T-helper 1 cell treated with Interleukin-12 subunit alpha and Interleukin-12 subunit beta and Interleukin-4 antibody, amounts not matched to agents 30 μg/mL and 1 μg/mL, for 36 hours (primary cell): ENCODE data around the gene TTC12.

Experiments used
- H3K27ac Mint-ChIP-seq: one replicate; pipeline ENCODE4 v1.8.0; 2021; ENCODE audit warnings: mild to moderate bottlenecking, mixed read lengths
- H3K27me3 Mint-ChIP-seq: one replicate; pipeline ENCODE4 v1.8.0; 2021; ENCODE audit warnings: low read depth, mixed read lengths
- H3K36me3 Mint-ChIP-seq: one replicate; pipeline ENCODE4 v1.8.0; 2021; ENCODE audit warnings: low read depth, mixed read lengths
- H3K4me1 Mint-ChIP-seq: one replicate; pipeline ENCODE4 v1.8.0; 2021; ENCODE audit warnings: low read depth, mixed read lengths
- H3K4me3 Mint-ChIP-seq: one replicate; pipeline ENCODE4 v1.8.0; 2021; ENCODE audit warnings: mild to moderate bottlenecking, moderate library complexity, mixed read lengths
- H3K9me3 Mint-ChIP-seq: one replicate; pipeline ENCODE4 v1.8.0; 2021; ENCODE audit warnings: mixed read lengths

The TTC12 gene

DNA sequence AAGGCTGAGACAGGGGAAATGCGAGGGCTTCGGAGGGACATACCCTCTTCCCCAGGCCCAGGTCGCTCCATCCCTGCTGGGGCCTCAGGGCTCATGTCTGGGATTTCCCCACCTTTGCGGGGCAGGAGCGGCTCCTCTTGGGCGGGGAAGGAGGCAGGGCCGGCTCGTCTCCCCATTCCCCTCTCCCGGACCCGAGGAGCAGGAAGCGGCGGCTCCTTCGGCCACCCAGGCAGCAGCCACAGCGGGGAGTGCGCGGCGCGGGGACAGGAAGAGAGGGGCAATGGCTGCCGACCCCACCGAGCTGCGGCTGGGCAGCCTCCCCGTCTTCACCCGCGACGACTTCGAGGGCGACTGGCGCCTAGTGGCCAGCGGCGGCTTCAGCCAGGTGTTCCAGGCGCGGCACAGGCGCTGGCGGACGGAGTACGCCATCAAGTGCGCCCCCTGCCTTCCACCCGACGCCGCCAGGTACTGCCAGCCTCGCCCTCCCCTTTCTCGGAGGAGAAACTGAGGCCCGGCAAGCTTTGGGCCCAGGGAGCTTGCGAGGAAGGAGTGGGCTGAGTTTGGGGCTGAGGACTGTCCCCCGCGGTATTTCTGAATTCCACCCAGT is 73.3 kb downstream of the TTC12 start, which contains the start of gene ANKK1:
TSS of gene ANKK1 (plus strand) at position 175 of the 607 bp plus-strand sequence. CDS start at position 281, 106 bp downstream.
- H3K27ac Mint-ChIP-seq: no peak within 1 kb of the TSS
- H3K27me3 Mint-ChIP-seq: peaks cover 13% of the 10 kb centered on the region
- H3K36me3 Mint-ChIP-seq: no peaks in the 10 kb centered on the region
- no peaks in the 10 kb centered on the region for H3K9me3 Mint-ChIP-seq
- H3K4me1 Mint-ChIP-seq: no peaks in the 10 kb centered on the region
- no peak within 1 kb of the TSS for H3K4me3 Mint-ChIP-seq

- Mint-ChIP-seq H3K9me3 (no peaks in the 10 kb centered on the region), H3K4me3 (no peak overlapping the region), H3K4me1 (no peaks in the 10 kb centered on the region), H3K36me3 (no peaks in the 10 kb centered on the region), H3K27ac (no peak overlapping the region), H3K27me3 (peaks cover 13% of the 10 kb centered on the region)
These were observed 74.9 kb downstream of the TTC12 start for GRCh38 chr11:113389272-113389671.

DNA sequence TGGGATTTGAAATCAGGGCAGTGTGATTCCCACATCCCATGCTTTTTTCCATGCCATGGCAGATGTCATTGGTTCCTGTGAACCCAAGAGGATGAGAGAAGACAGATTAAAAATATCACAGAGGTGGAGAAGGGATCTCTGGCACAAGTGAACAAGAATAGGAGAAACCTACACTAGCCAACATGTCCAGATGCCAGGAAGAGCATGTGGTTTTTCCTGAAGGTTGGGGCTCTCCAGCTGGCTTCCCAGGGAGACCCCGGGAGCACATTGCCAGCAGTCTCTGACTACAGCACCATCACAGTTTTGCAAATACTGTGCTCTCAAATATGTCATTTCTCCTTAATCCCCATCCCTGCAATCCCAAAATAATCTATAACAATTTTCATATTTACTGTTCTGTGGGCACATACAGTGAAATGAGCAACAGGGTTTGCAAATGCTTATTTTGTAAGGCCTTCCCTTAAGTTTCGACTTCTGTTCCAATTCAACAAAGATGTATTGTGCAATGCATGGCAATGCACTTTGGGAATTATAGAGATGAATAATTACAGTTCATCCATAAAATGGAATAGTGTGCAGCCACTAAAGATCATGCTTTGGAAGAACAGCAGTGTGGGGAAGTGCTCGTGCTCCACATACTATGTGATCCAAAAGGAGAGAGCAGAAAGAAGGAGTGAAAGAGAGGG is 78.0 kb downstream of the TTC12 start:
- H3K4me3 Mint-ChIP-seq: no peak overlapping the region
- H3K9me3 Mint-ChIP-seq: no peaks in the 10 kb centered on the region
- H3K36me3 Mint-ChIP-seq: no peaks in the 10 kb centered on the region
- H3K27ac Mint-ChIP-seq: no peak overlapping the region
- H3K27me3 Mint-ChIP-seq: peaks cover under 1% of the 10 kb centered on the region
- no peaks in the 10 kb centered on the region for H3K4me1 Mint-ChIP-seq

GRCh38 chr11:113393501-113393985 is 79.2 kb downstream of the TTC12 start:
- no peaks in the 10 kb centered on the region for H3K9me3 Mint-ChIP-seq
- H3K4me1 Mint-ChIP-seq: no peaks in the 10 kb centered on the region
- no peak overlapping the region for H3K4me3 Mint-ChIP-seq
- no peaks in the 10 kb centered on the region for H3K27me3 Mint-ChIP-seq
- no peak overlapping the region for H3K27ac Mint-ChIP-seq
- no peaks in the 10 kb centered on the region for H3K36me3 Mint-ChIP-seq

DNA sequence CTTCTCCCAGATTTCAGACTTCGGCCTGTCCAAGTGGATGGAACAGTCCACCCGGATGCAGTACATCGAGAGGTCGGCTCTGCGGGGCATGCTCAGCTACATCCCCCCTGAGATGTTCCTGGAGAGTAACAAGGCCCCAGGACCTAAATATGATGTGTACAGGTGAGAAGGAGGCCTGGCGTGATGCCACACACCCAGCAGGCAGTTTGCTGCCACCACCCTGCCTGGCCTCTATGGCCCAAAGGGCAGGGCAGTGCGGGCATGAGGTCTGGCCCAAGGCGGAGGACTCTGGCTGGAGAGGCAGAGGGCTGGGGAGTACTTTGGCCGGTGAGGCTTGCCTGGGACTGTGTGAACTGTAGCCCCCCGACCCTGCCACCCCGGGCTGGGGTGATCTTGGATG is 80.5 kb downstream of the TTC12 start:
- H3K4me1 Mint-ChIP-seq: no peaks in the 10 kb centered on the region

GRCh38 chr11:113395782-113396336 is 81.5 kb downstream of the TTC12 start:
- Mint-ChIP-seq H3K36me3 (no peaks in the 10 kb centered on the region), H3K4me1 (no peaks in the 10 kb centered on the region), H3K4me3 (no peak overlapping the region)

More for the DNA sequence above, 80.5 kb downstream of the TTC12 start:
- Mint-ChIP-seq H3K27ac (no peak overlapping the region), H3K27me3 (no peaks in the 10 kb centered on the region), H3K9me3 (no peaks in the 10 kb centered on the region), H3K4me3 (no peak overlapping the region), H3K36me3 (no peaks in the 10 kb centered on the region)

DNA sequence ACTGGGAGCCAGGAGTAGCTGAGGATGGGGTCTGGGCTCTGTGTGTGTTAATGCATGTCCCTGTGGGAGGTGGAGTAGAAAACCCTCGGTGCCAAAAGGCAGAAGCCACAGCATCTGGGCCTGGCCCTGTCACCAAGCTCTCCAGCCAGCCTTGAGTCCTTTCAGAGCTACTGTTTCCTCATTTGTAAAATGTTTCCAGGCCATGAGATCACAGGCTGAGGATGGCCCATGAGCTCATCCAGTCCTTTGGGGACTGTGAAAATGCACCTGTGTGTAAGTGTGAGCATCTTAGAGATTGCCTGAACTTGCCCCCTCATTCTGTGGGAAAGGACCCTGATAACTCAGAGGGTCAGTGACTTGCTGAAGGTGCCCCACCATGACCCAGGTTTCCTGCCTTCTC is 82.3 kb downstream of the TTC12 start:
- H3K36me3 Mint-ChIP-seq: no peaks in the 10 kb centered on the region
- no peaks in the 10 kb centered on the region for H3K9me3 Mint-ChIP-seq
- H3K4me3 Mint-ChIP-seq: no peak overlapping the region
- H3K4me1 Mint-ChIP-seq: no peaks in the 10 kb centered on the region
- H3K27ac Mint-ChIP-seq: no peak overlapping the region
- no peaks in the 10 kb centered on the region for H3K27me3 Mint-ChIP-seq

More at GRCh38 chr11:113395782-113396336, 81.5 kb downstream of the TTC12 start:
- Mint-ChIP-seq H3K9me3 (no peaks in the 10 kb centered on the region), H3K27ac (no peak overlapping the region), H3K27me3 (no peaks in the 10 kb centered on the region)

DNA sequence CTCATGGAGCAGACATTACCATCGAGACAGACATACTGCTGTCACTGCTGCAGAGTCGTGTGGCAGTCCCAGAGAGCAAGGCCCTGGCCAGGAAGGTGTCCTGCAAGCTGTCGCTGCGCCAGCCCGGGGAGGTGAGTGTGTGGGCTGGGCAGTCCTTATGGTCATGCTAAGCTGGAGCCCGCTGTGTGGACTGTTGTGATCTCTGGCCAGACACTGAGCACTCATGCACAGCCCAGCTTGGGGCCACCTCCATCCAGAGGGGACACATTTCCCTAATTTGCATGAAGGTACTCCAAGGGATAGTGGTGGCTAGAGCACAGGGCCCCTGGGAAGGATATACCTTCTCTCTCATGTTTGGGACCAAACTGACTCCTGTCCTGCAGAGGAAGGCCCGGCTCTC is 82.8 kb downstream of the TTC12 start:
- Mint-ChIP-seq H3K4me1 (no peaks in the 10 kb centered on the region), H3K4me3 (no peak overlapping the region), H3K27me3 (no peaks in the 10 kb centered on the region), H3K27ac (no peak overlapping the region), H3K9me3 (no peaks in the 10 kb centered on the region), H3K36me3 (no peaks in the 10 kb centered on the region)

DNA sequence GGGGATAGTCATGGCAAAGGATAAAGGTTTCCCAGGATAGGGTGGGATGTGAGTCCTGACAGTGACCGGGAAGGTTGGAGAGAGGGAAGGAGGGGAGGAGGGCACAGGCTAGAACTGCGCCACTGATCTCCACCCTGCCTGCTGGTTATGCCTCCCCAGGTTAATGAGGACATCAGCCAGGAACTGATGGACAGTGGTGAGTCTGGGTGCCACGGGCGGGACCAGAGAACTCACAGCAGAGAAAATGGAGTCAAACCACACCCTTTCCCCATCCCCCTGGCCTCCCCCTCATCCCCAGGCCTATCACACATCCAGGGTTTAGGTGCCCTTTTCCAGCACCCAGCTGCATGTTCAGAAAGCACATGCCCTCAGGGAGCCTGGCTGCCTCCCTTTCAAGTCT is 83.4 kb downstream of the TTC12 start:
- Mint-ChIP-seq H3K9me3 (no peaks in the 10 kb centered on the region), H3K27ac (no peak overlapping the region), H3K36me3 (no peaks in the 10 kb centered on the region), H3K4me1 (no peaks in the 10 kb centered on the region), H3K27me3 (no peaks in the 10 kb centered on the region), H3K4me3 (no peak overlapping the region)

DNA sequence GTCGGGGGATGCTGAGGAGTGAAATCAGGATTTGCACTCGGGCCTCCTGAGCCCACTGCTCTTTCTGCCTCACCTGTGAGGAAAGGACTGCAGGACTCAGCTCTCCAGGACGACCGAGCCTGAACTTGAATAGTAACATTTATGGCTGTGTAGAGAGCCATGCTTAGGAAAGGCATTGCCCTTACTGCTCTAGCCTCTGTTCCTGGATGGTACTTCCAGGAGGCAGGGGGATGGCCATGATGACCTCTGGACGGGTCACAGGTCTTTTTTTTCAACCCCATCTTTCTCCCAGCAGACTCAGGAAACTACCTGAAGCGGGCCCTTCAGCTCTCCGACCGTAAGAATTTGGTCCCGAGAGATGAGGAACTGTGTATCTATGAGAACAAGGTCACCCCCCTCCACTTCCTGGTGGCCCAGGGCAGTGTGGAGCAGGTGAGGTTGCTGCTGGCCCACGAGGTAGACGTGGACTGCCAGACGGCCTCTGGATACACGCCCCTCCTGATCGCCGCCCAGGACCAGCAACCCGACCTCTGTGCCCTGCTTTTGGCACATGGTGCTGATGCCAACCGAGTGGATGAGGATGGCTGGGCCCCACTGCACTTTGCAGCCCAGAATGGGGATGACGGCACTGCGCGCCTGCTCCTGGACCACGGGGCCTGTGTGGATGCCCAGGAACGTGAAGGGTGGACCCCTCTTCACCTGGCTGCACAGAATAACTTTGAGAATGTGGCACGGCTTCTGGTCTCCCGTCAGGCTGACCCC is 84.5 kb downstream of the TTC12 start:
- no peaks in the 10 kb centered on the region for H3K9me3 Mint-ChIP-seq
- no peak overlapping the region for H3K4me3 Mint-ChIP-seq
- no peak overlapping the region for H3K27ac Mint-ChIP-seq
- H3K27me3 Mint-ChIP-seq: no peaks in the 10 kb centered on the region
- no peaks in the 10 kb centered on the region for H3K36me3 Mint-ChIP-seq
- no peaks in the 10 kb centered on the region for H3K4me1 Mint-ChIP-seq

DNA sequence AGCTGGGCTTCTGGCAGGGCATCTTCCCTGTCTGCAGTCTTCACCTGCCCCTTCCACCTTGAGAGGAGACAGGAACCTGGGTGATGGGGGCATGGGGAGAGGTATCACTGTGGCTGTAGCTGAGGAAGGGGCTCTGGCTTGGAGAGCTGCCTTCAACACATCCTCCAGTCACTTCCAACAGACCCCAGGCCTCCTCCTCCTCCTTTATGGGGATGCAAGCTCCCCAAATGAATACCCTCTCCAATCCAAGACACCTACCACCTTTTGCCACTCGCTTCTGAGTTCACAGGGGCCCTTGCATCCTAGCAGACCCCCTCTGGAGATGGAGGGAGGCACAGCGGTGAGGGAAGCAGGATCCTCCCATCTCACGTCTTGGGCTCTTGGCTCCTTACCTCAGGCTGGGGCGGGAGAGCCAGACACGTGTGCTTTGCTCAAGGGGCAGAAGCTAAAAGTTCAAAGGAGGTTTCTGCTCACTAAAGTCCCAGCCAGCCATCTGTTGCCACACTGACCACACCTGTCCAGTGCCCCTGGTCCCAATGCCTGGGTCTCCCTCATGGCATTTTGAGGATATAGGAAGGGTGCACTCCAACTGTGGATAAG is 86.3 kb downstream of the TTC12 start:
- Mint-ChIP-seq H3K4me3 (no peak overlapping the region), H3K4me1 (no peaks in the 10 kb centered on the region), H3K27ac (no peak overlapping the region), H3K36me3 (no peaks in the 10 kb centered on the region), H3K27me3 (no peaks in the 10 kb centered on the region), H3K9me3 (no peaks in the 10 kb centered on the region)

DNA sequence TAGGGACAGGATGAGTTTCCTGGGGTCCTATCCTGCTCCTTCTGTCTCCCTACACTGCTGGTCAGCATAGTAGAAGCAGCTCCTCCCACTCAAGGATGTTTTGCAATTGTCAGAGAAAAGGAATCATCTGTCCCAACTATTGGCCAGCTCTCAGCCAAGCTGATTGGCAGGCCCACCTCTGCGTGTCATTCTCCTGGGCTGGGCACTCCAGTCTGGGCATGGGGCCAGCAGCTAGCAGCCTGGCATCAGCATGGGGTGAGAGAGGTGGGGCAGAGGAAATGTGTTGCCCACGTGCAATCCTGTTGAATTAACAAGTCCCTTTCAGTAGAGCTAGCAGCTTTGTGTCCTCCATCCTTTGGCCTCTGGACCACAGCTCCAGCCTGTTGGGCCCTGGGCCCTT is 87.3 kb downstream of the TTC12 start:
- Mint-ChIP-seq H3K36me3 (no peaks in the 10 kb centered on the region), H3K9me3 (no peaks in the 10 kb centered on the region), H3K27me3 (no peaks in the 10 kb centered on the region), H3K4me1 (no peaks in the 10 kb centered on the region), H3K4me3 (no peak overlapping the region), H3K27ac (no peak overlapping the region)

GRCh38 chr11:113404859-113405430 is 90.6 kb downstream of the TTC12 start:
- Mint-ChIP-seq H3K4me1 (no peaks in the 10 kb centered on the region), H3K9me3 (no peaks in the 10 kb centered on the region), H3K27ac (no peak overlapping the region), H3K4me3 (no peak overlapping the region), H3K36me3 (no peaks in the 10 kb centered on the region), H3K27me3 (no peaks in the 10 kb centered on the region)
